ENCODE measurements around the gene MMUT.

MMUT gene

GRCh38 chr6:49462927-49463611 lies at the start of gene MMUT, which contains the start of gene CENPQ:
Gene MMUT (minus strand): TSS chr6:49463253. CDS start chr6:49459466, 3,787 bp downstream.
Gene CENPQ (plus strand): TSS chr6:49463370. CDS start chr6:49470177, 6,807 bp downstream.
- no peak for TF ChIP-seq CTCF (IDR thresholded peaks at IDR 0.05; ENCODE audit: extremely low read depth, insufficient read depth, missing control alignments)
- peak; percentile 86 for DNase-seq (ENCODE audit: low spot score)
- in situ Hi-C loops (cut with MboI; ENCODE audit: low pct_unique_long_range_greater_than_20kb, low sequenced_read_pairs, unreplicated experiment) = no loop called here

- DNase-seq (ENCODE audit: low spot score) = no peak
- in situ Hi-C loops (cut with MboI; ENCODE audit: low pct_unique_long_range_greater_than_20kb, low sequenced_read_pairs, unreplicated experiment) = no loop called here
- TF ChIP-seq CTCF (IDR thresholded peaks at IDR 0.05; ENCODE audit: extremely low read depth, insufficient read depth, missing control alignments) = no peak
Measured at GRCh38 chr6:49509342-49509741, 46.3 kb upstream of the MMUT start.

GRCh38 chr6:49506569-49507111 lies 43.6 kb upstream of the MMUT start:
- DNase-seq (ENCODE audit: low spot score) = no peak
- in situ Hi-C loops (cut with MboI; ENCODE audit: low pct_unique_long_range_greater_than_20kb, low sequenced_read_pairs, unreplicated experiment) = no loop called here
- TF ChIP-seq CTCF (IDR thresholded peaks at IDR 0.05; ENCODE audit: extremely low read depth, insufficient read depth, missing control alignments) = no peak

DNA sequence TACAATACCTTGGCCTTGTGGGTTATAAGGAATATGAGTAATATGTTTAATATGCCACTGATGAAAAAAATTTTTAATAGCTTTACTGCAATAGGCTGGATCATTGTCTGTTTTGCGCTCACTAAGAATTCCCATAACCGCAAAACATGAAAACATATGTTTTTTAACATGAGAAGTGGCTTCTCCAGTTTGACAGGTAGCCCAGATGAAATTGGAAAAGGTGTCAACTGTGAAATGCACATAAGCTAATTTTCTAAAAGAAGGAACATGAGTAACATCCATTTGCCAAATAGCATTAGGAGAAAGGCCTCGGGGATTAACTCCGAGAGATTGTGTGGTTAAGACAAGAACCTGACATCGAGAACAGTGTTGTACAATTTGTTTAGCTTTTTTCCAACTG lies 41.6 kb upstream of the MMUT start:
- no peak for DNase-seq (ENCODE audit: low spot score)
- in situ Hi-C loops (cut with MboI; ENCODE audit: low pct_unique_long_range_greater_than_20kb, low sequenced_read_pairs, unreplicated experiment) = no loop called here
- no peak for TF ChIP-seq CTCF (IDR thresholded peaks at IDR 0.05; ENCODE audit: extremely low read depth, insufficient read depth, missing control alignments)

GRCh38 chr6:49499623-49500022 lies 36.6 kb upstream of the MMUT start, which contains the start of gene GLYATL3:
Gene GLYATL3 (plus strand): TSS chr6:49499923. CDS start chr6:49511991, 12,068 bp downstream.
- DNase-seq (ENCODE audit: low spot score) = no peak
- in situ Hi-C loops (cut with MboI; ENCODE audit: low pct_unique_long_range_greater_than_20kb, low sequenced_read_pairs, unreplicated experiment) = no loop called here
- TF ChIP-seq CTCF (IDR thresholded peaks at IDR 0.05; ENCODE audit: extremely low read depth, insufficient read depth, missing control alignments) = no peak

GRCh38 chr6:49499126-49499525 lies 36.1 kb upstream of the MMUT start:
- TF ChIP-seq CTCF (IDR thresholded peaks at IDR 0.05; ENCODE audit: extremely low read depth, insufficient read depth, missing control alignments) = no peak
- DNase-seq (ENCODE audit: low spot score) = no peak
- in situ Hi-C loops (cut with MboI; ENCODE audit: low pct_unique_long_range_greater_than_20kb, low sequenced_read_pairs, unreplicated experiment) = no loop called here
